Measurements from ENCODE around the gene GPR143. TPM values are rescaled to one million over a fixed set of nuclear protein-coding genes. Genes with fewer than 3 reads are reported as not detected.
A peak's percentile ranks its signal among the peaks of the same experiment; 100 is the strongest.

Gene GPR143
- total and polyA plus RNA-seq, 4 donors: 0.33 to 1.4 (median 0.48) TPM

DNA sequence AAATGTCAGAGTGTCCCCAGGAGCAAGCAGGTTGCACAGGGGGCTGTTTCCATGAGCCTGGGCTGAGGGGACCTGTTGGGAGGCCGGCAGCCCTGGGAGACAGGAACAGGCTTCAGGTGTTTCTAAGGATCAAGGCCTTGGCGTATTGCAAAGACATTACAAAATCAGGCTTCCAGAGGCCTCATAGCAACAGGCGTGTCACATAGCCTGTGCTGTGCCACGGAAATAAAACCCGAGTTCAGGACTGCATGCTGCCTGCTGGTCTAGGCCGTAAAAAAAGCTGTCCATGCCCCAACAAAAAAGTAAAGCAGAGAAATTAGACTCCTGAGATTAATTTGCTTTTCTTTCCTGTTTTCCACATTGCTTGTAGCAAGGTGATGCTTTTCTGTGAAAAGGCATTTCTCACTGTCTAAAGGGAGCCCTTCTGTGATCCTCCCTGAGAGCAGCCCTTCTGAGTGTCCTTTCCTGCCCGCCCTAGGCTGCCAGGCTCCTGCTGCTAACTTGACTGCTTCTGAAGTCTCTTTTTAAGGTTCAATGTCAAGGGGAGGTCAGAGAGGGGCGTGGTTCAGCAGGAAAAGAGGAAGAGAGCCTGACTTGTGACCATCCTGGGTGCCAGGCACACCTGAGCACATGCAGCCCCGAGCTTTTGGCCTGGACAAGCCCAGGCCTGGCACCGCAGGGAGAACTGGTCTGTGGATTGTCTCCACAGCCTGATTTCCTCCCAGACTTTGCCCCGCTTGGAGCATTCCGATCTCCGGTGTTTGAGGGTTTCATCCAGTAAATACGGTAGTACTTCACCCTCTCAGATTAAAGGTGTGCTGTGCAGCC, 41.9 kb upstream of the GPR143 start:
- Histone ChIP-seq H3K36me3 (ENCODE audit: control insufficient read depth in 4 of 4, insufficient read depth in 3 of 4, low read depth in 1 of 4, low read length in 3 of 4) (no peaks in the 10 kb centered on the region), H3K9ac (ENCODE audit: low read depth in 1 of 2, low read length in 2 of 2) (no peak overlapping the region), H3K9me3 (ENCODE audit: control insufficient read depth in 4 of 4, low read length in 3 of 4) (no peaks in the 10 kb centered on the region), H3K27me3 (ENCODE audit: control insufficient read depth in 4 of 4, insufficient read depth in 4 of 4, low read length in 3 of 4) (no peaks in the 10 kb centered on the region), H3K4me3 (ENCODE audit: low read depth in 1 of 3, low read length in 3 of 3) (no peak overlapping the region), H3K4me1 (ENCODE audit: control insufficient read depth in 4 of 4, insufficient read depth in 4 of 4, low read length in 3 of 4) (peaks cover 2 to 11% (median 4%) of the 10 kb centered on the region in 4 donors), H3K27ac (ENCODE audit: low read depth in 1 of 2, low read length in 2 of 2) (no peak overlapping the region)
- TF ChIP-seq RXRA (IDR thresholded peaks at IDR 0.05) (peak; percentile 10 to 17), HNF4G (IDR thresholded peaks at IDR 0.05) (no peak), TAF1 (conservative IDR thresholded peaks at IDR 0.05) (no peak), FOXA1 (IDR thresholded peaks at IDR 0.05) (no peak), HNF4A (conservative IDR thresholded peaks at IDR 0.05) (peak; percentile 54 to 56)
- TF ChIP-seq, protein P1, sequence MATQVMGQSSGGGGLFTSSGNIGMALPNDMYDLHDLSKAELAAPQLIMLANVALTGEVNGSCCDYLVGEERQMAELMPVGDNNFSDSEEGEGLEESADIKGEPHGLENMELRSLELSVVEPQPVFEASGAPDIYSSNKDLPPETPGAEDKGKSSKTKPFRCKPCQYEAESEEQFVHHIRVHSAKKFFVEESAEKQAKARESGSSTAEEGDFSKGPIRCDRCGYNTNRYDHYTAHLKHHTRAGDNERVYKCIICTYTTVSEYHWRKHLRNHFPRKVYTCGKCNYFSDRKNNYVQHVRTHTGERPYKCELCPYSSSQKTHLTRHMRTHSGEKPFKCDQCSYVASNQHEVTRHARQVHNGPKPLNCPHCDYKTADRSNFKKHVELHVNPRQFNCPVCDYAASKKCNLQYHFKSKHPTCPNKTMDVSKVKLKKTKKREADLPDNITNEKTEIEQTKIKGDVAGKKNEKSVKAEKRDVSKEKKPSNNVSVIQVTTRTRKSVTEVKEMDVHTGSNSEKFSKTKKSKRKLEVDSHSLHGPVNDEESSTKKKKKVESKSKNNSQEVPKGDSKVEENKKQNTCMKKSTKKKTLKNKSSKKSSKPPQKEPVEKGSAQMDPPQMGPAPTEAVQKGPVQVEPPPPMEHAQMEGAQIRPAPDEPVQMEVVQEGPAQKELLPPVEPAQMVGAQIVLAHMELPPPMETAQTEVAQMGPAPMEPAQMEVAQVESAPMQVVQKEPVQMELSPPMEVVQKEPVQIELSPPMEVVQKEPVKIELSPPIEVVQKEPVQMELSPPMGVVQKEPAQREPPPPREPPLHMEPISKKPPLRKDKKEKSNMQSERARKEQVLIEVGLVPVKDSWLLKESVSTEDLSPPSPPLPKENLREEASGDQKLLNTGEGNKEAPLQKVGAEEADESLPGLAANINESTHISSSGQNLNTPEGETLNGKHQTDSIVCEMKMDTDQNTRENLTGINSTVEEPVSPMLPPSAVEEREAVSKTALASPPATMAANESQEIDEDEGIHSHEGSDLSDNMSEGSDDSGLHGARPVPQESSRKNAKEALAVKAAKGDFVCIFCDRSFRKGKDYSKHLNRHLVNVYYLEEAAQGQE (IDR thresholded peaks at IDR 0.05): no peak
- DNase-seq (ENCODE audit: low spot score): no peak
- 55% methylated on average over 14 of the region's 14 CpGs for WGBS

DNA sequence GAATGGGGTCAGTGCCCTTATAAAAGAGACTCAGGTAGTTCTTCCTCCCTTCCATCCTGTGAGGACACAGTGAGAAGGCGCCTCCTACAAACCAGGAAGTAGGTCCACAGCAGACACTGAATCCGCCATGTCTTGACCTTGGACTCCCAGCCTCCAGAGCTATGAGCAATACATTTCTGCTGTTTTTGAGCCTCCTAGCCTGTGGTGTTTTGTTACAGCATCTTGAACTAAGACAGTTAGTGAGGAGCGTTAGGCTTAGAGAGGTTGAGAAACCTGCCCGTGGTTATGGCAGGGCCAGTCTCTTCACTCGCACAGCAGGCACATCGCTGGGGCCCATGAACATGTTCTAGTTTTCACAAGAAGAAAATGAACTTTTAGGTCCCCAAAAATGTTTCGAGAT, 40.3 kb upstream of the GPR143 start:
- peaks cover 2 to 11% (median 4%) of the 10 kb centered on the region in 4 donors for H3K4me1 ChIP-seq (ENCODE audit: control insufficient read depth in 4 of 4, insufficient read depth in 4 of 4, low read length in 3 of 4)
- TF ChIP-seq RAD21 (IDR thresholded peaks at IDR 0.05): no peak
- no peak for TF ChIP-seq GABPA (IDR thresholded peaks at IDR 0.05 in 1 of 2, conservative IDR thresholded peaks at IDR 0.05 in 1 of 2)
- no peak for TF ChIP-seq NR2F2 (IDR thresholded peaks at IDR 0.05)
- TF ChIP-seq YY1 (IDR thresholded peaks at IDR 0.05): no peak
- no peak for TF ChIP-seq ZBTB33 (IDR thresholded peaks at IDR 0.05)
- TF ChIP-seq, protein P1 (IDR thresholded peaks at IDR 0.05): no peak
- TF ChIP-seq ATF3 (IDR thresholded peaks at IDR 0.05): no peak
- no peak overlapping the region for H3K9ac ChIP-seq (ENCODE audit: low read depth in 1 of 2, low read length in 2 of 2)
- WGBS: 98% methylated on average over 7 of the region's 7 CpGs
- DNase-seq (ENCODE audit: low spot score): no peak
- no peak overlapping the region for H3K27ac ChIP-seq (ENCODE audit: low read depth in 1 of 2, low read length in 2 of 2)
- no peaks in the 10 kb centered on the region for H3K9me3 ChIP-seq (ENCODE audit: control insufficient read depth in 4 of 4, low read length in 3 of 4)
- H3K27me3 ChIP-seq (ENCODE audit: control insufficient read depth in 4 of 4, insufficient read depth in 4 of 4, low read length in 3 of 4): no peaks in the 10 kb centered on the region
- H3K4me3 ChIP-seq (ENCODE audit: low read depth in 1 of 3, low read length in 3 of 3): no peak overlapping the region
- H3K36me3 ChIP-seq (ENCODE audit: control insufficient read depth in 4 of 4, insufficient read depth in 3 of 4, low read depth in 1 of 4, low read length in 3 of 4): no peaks in the 10 kb centered on the region
